ENCODE measurements around the gene CLCN7. TPM values are rescaled to one million over a fixed set of nuclear protein-coding genes. Genes with fewer than 3 reads are reported as not detected.

Gene CLCN7
- total and polyA plus RNA-seq, 2 of the 13 experiments (the other 11 are each of a cell fraction or from before 2014, with no cell fraction given), result 24.6 to 25.1 TPM

DNA sequence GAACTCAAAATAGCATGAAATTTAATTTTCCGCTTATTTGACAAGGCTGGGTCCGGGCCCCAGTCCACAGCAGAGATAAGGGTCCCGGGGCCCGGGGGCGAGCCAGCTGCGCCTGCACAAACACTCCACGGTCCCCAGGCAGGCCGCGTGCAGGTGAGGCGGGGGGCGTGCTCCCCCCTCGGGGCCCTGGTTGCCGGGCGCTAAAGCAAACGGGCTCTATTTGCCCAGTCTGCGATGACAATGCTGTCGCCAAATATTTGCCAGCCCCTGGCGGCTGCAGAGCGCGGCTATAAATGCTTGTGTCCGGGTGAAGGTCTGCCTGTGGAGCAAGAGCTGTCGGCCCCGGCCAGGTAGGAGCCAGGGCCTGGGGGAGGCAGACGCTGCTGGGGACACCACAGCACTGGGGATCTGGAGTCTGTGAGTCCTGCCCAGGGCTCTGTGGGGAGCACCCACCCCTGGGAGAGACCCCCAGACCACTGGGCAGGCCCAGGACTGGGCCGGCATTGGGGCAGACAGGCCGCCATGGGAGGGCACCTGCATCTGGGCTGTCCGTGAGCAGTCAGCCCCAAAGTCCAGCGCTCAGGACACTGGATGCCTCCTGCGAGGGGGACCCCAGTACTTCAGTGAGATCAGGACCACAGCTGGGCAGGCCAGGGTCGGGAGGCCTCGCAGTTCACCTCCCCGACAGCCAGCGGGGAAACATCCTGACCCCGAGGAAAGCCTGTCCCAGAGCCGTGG is 43.9 kb downstream of the CLCN7 start, which contains the start of gene PERCC1 (continued):
- TF ChIP-seq ZNF318 (CRISPR knock-in tag; IDR thresholded peaks at IDR 0.05), result no peak
- TF ChIP-seq, protein P1, sequence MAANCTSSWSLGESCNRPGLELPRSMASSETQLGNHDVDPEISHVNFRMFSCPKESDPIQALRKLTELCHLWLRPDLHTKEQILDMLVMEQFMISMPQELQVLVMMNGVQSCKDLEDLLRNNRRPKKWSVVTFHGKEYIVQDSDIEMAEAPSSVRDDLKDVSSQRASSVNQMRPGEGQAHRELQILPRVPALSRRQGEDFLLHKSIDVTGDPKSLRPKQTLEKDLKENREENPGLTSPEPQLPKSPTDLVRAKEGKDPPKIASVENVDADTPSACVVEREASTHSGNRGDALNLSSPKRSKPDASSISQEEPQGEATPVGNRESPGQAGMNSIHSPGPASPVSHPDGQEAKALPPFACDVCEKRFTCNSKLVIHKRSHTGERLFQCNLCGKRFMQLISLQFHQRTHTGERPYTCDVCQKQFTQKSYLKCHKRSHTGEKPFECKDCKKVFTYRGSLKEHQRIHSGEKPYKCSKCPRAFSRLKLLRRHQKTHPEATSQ (CRISPR knock-in tag; IDR thresholded peaks at IDR 0.05; ENCODE audit: borderline replicate concordance), result no peak
- TF ChIP-seq, protein P2, sequence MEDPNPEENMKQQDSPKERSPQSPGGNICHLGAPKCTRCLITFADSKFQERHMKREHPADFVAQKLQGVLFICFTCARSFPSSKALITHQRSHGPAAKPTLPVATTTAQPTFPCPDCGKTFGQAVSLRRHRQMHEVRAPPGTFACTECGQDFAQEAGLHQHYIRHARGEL (CRISPR knock-in tag; IDR thresholded peaks at IDR 0.05), result no peak
- TF ChIP-seq ZNF160 (CRISPR knock-in tag; IDR thresholded peaks at IDR 0.05), result no peak; the same call in 1 of the 2 replicates
- TF ChIP-seq HMG20A (CRISPR knock-in tag; IDR thresholded peaks at IDR 0.05; ENCODE audit: borderline replicate concordance), result no peak; the same call in 1 of the 2 replicates
- no peak for TF ChIP-seq AHR (CRISPR knock-in tag; IDR thresholded peaks at IDR 0.05)
- no peak for TF ChIP-seq TGIF2 (CRISPR knock-in tag; IDR thresholded peaks at IDR 0.05)
- no peak for TF ChIP-seq RNF2 (conservative IDR thresholded peaks at IDR 0.05; ENCODE audit: low read depth)
- TF ChIP-seq, protein P3, sequence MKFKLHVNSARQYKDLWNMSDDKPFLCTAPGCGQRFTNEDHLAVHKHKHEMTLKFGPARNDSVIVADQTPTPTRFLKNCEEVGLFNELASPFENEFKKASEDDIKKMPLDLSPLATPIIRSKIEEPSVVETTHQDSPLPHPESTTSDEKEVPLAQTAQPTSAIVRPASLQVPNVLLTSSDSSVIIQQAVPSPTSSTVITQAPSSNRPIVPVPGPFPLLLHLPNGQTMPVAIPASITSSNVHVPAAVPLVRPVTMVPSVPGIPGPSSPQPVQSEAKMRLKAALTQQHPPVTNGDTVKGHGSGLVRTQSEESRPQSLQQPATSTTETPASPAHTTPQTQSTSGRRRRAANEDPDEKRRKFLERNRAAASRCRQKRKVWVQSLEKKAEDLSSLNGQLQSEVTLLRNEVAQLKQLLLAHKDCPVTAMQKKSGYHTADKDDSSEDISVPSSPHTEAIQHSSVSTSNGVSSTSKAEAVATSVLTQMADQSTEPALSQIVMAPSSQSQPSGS (CRISPR knock-in tag; IDR thresholded peaks at IDR 0.05), result peak; percentile 61; the same call in 1 of the 2 replicates
- peak; percentile 77; the same call in 1 of the 2 replicates for TF ChIP-seq SMAD3 (CRISPR knock-in tag; IDR thresholded peaks at IDR 0.05)
- no peak for TF ChIP-seq GABPA (IDR thresholded peaks at IDR 0.05; ENCODE audit: low read depth, low read length)
- TF ChIP-seq GABPA (CRISPR knock-in tag; IDR thresholded peaks at IDR 0.05; ENCODE audit: low read depth), result no peak
- no peak for TF ChIP-seq KLF11 (CRISPR knock-in tag; IDR thresholded peaks at IDR 0.05)
- TF ChIP-seq MIER3 (CRISPR knock-in tag; IDR thresholded peaks at IDR 0.05; ENCODE audit: borderline replicate concordance), result peak; percentile 38; the same call in 1 of the 2 replicates
- no peak for TF ChIP-seq ZNF562 (CRISPR knock-in tag; IDR thresholded peaks at IDR 0.05; ENCODE audit: borderline replicate concordance)
- TF ChIP-seq ZBTB1 (CRISPR knock-in tag; IDR thresholded peaks at IDR 0.05; ENCODE audit: borderline replicate concordance), result no peak
- TF ChIP-seq, protein P4, sequence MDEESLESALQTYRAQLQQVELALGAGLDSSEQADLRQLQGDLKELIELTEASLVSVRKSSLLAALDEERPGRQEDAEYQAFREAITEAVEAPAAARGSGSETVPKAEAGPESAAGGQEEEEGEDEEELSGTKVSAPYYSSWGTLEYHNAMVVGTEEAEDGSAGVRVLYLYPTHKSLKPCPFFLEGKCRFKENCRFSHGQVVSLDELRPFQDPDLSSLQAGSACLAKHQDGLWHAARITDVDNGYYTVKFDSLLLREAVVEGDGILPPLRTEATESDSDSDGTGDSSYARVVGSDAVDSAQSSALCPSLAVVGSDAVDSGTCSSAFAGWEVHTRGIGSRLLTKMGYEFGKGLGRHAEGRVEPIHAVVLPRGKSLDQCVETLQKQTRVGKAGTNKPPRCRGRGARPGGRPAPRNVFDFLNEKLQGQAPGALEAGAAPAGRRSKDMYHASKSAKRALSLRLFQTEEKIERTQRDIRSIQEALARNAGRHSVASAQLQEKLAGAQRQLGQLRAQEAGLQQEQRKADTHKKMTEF (CRISPR knock-in tag; IDR thresholded peaks at IDR 0.05), result peak; percentile 77; the same call in 1 of the 2 replicates
- TF ChIP-seq ZNF841 (CRISPR knock-in tag; IDR thresholded peaks at IDR 0.05; ENCODE audit: borderline replicate concordance), result no peak
